HG03064 (cell line): ENCODE data around the gene RAB22A.

ENCODE experiments used
- ATAC-seq: cut with Tn5 transposase; IDR thresholded peaks from one replicate; pipeline ENCODE4 v1.9.1; 2021; ENCODE audit warnings: low read depth; ENCODE audit not compliant: unreplicated experiment

RAB22A gene

DNA sequence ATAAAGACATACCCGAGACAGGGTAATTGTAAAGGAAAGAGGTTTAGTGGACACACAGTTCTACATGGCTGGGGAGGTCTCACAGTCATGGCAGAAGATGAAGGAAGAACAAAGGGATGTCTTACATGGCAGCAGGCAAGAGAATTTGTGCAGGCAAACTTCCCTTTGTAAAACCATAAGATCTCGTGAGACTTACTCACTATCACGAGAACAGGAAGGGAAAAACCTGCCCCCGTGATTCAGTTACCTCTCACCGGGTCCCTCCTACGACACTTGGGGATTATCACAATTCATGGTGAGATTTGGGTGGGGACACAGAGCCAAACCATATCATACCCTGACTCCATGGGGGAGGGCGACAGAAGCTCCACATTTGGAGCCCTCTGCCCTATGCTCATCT, 72.1 kb downstream of the RAB22A start:
- no peak for ATAC-seq

DNA sequence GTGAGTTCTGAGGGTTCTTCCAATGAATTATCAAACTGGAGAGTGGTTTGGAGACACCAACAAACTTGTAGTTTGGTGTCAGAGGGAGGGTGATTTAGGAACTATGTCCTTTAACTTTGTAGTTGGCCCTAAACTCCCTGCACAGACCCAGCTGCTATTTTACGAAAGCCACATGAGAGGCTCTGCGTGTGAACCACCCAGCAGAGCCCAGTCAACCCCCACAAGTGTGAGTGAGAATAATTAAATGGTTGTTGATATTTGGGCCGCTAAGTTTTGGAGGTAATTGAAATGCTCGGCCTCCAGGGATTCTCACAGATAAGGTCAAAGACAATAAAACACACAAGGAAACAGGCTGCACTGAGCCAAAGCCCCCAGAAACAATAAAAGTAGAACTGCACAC, 72.6 kb downstream of the RAB22A start:
- ATAC-seq = no peak

GRCh38 chr20:58384821-58385220, 75.3 kb downstream of the RAB22A start:
- no peak for ATAC-seq

- no peak for ATAC-seq
These were observed 78.6 kb downstream of the RAB22A start for GRCh38 chr20:58388028-58388601.

- peak; percentile 94 for ATAC-seq
These were observed 79.4 kb downstream of the RAB22A start, which contains the start of gene VAPB for GRCh38 chr20:58388882-58389323. TSS of gene VAPB (plus strand) at chr20:58389229. CDS start at chr20:58389460, 231 bp downstream.

- ATAC-seq = peak; percentile 26
These were observed 79.9 kb downstream of the RAB22A start for GRCh38 chr20:58389324-58389967.

GRCh38 chr20:58389968-58390658, 80.6 kb downstream of the RAB22A start:
- ATAC-seq = no peak

DNA sequence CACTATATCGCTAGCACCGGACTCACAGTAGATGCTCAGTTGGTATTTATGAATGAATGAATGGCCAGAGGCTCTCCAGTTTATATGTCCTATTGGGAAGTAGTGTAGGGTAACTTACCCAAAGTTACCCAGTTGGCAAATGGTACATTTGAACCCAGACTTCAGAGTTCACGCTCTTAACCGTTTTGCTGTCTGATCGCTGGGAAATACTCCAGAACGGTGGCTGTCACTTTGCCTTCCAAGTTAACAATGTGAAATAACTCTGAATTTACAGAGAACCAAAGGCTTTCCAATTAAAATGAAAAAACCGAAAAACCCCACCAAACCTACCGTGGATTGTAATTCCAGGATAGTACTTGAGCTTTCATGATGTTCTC, 81.1 kb downstream of the RAB22A start:
- ATAC-seq = no peak

DNA sequence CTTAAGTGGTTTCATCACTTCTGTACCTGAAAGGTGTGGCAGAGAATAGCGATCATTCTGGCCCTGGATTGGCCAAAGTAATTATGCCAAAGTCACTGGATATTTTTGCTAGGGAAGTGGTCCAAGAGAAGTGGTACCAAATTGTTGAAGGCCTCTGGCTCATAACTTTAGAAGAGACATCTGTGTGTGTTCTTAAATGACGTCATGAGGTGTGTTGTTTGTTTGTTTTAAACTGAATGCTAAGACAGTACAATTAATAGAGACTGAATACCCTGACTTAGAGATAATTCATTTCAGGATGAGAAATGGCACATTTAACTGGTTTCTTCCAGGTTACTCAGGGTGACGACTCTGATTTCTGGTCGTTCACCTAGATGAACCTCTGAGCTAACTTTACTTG, 82.8 kb downstream of the RAB22A start:
- ATAC-seq = no peak

DNA sequence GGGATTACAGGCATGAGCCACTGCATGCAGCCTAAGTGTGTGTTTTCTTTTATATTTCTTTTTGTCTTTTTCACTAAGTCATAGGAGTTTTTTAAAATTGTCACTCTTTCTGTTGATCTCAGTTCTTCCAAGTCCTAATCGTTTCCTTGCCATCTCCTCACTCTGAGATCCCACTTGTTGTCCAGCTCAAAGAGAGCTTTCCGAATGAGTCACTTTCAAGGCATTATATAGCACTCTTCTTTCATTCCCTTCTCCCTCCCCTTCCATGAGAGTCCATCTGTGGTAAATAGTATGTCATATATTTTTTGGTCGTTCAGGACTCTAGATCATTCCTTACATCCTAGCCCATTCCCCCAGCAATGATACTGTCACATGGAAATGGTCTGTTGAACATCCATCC, 83.8 kb downstream of the RAB22A start:
- ATAC-seq = no peak

DNA sequence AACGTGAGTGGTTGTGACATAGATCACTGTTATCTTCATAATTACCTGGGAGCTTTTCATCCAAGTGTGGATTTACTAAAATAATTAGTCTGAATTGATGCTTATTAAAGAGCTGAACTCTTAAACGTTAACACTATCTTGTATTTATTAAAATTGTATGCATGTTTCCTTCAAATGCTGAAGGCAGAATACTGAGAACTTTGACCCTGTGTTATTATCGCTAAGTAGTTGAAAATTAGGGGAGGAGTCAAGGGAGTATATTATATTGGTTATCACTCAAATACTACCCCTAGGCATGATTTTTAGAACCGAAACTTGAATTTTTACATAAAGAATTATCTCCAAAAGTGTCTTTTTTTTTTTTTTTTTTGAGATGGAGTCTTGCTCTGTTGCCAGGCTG, 85.3 kb downstream of the RAB22A start:
- ATAC-seq = no peak

- ATAC-seq = no peak
These were observed 86.1 kb downstream of the RAB22A start for GRCh38 chr20:58395604-58396003.

- no peak for ATAC-seq
These were observed 87.9 kb downstream of the RAB22A start for GRCh38 chr20:58397429-58397828.

DNA sequence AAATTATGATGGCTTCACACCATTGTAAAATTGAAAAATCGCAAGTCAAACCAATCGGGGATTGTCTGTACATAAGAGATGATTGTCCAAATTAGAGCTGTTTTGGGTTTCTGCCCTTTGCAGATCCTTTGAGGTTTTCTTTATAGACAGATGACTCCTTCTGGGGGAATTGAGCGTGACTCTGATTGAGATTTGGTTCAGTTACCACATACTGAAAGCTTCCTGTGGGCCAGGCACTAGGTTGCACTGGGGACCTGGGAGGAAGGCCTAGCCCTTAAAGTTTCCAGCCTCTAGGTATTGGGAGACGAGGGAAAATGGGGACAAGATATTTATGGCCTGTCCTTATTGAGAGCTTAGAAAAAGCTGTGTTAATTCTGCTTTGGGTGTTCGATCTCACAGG, 88.7 kb downstream of the RAB22A start:
- ATAC-seq = no peak

DNA sequence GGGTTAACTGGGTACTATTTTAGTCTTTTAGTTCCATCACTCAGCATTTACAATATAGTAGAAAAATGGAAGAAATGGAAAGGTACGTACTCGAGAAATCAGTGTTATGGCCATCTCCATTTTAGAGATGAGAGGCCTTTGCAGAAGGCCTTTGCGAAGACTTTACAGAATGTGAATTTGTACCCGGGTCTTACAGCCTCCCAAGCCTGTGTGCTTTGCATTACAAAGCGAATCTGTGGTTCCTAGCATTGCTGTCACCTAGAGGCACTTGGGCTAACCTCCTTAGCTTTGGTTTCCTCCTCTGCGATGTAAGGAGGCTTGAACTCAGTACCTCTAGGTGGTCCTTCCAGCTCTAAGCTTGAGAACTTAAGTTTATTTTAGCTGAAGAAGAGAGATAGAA, 90.4 kb downstream of the RAB22A start:
- no peak for ATAC-seq

GRCh38 chr20:58401162-58401561, 91.6 kb downstream of the RAB22A start:
- ATAC-seq = no peak

DNA sequence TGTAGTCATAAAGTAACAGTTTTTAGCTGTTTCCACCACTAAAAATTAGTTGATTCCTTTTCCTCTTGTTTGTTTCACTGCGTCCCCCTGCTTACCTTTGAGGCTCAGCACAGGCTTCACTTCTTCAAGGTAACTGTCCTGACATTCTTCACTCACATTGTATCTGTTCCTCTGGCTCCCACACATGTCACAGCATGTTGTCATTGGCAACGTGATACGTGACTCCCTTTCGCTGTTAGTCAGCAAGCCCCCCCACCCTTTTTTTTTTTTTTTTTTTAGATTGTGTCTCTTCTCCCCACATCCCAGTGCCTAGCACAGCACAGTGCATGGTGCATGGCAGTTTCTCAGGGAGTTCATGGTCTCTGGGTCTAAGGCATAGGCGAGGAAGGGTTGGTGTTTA, 92.8 kb downstream of the RAB22A start:
- ATAC-seq = no peak

DNA sequence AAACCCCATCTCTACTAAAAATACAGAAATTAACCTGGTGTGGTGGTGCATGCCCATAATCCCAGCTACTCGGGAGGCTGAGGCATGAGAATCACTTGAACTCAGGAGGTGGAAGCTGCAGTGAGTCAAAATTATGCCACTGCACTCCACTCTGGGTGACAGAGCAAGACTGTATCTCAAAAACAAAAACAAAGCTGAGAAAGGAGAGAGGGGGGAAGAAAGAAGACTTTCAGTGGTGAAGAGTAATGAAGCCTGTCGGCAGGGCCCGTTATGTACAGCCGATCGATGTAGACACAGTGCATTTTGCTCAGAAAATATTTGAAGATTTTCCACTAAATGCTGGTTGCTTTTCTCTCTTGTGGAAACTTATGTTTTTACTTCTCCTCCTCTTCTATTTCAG, 93.3 kb downstream of the RAB22A start:
- ATAC-seq = peak; percentile 60

GRCh38 chr20:58403272-58403671, 93.8 kb downstream of the RAB22A start:
- ATAC-seq = no peak

- ATAC-seq = no peak
These were observed 96.2 kb downstream of the RAB22A start for GRCh38 chr20:58405504-58406291.

- ATAC-seq = no peak
These were observed 97.0 kb downstream of the RAB22A start for GRCh38 chr20:58406422-58407001.
